ENCODE data around the gene COX19.

The COX19 gene

DNA sequence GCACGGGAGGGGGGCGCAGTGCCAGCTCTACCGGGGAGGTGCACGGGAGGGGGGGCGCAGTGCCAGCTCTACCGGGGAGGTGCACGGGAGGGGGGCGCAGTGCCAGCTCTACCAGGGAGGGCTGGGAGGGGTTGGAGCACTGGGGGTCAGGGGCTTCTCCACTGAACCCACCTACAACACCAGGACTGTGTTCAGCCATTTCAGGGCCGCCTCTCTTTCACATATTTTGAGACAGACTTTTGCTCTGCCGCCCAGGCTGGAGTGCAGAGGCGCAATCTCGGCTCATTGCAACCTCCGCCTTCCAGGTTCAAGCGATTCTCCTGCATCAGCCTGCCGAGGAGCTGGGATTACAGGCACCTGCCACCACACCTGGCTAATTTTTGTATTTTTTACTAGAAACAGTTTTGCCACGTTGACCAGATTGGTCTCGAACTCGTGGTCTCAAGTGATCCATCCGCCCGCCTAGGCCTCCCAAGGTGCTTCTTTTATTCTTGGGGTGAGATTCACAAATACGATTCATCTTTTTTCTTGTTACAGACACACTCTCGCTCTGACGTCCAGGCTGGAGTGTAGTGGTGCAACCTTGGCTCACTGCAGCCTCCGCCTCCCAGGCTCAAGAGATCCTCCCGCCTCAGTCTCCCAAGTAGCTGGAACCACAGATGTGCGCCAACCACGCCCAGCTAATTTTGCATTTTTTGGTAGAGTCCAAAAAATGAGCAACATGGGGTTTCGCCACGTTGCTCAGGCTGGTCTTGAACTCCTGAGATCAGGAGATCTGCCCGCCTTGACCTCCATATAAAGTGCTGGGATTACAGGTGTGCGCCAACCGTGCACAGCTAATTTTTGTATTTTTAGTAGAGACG is 57.9 kb downstream of the COX19 start:
- Histone ChIP-seq H3K9me3 (replicated peaks in 1 of 11) (peaks cover 0 to 10% (median 0%) of the 10 kb centered on the region in 11 experiments; a peak in 1 of 22 replicates), H3K36me3 (peaks cover 0 to 65% (median 28%) of the 10 kb centered on the region in 11 experiments; a peak in 17 of 22 replicates), H4K20me1 (peaks cover 0 to 37% (median 13%) of the 10 kb centered on the region in 11 experiments; a peak in 12 of 22 replicates), H3K4me2 (peak overlapping the region in 2 of 11 experiments; percentile 46 to 70; a peak in 4 of 22 replicates), H3K4me1 (peaks cover 52 to 92% (median 82%) of the 10 kb centered on the region in 10 experiments), H3K9ac (no peak overlapping the region), H3K27me3 (no peaks in the 10 kb centered on the region), H3K4me3 (no peak overlapping the region), H3K27ac (no peak overlapping the region)
- no peak for TF ChIP-seq Cebpa-rat (IDR thresholded peaks at IDR 0.05)

GRCh38 chr7:916291-916941 is 58.9 kb downstream of the COX19 start:
- peaks cover 41 to 90% (median 76%) of the 10 kb centered on the region in 10 experiments for H3K4me1 ChIP-seq
- no peak for TF ChIP-seq Cebpa-rat (IDR thresholded peaks at IDR 0.05)
- peak overlapping the region; percentile 6 to 39 (median 25); a peak in 8 of 22 replicates for H3K4me2 ChIP-seq

More at GRCh38 chr7:916291-916941, 58.9 kb downstream of the COX19 start:
- Histone ChIP-seq H3K27me3 (no peaks in the 10 kb centered on the region), H4K20me1 (peaks cover 0 to 45% (median 13%) of the 10 kb centered on the region in 11 experiments; a peak in 12 of 22 replicates), H3K27ac (no peak overlapping the region), H3K4me3 (no peak overlapping the region), H3K9me3 (replicated peaks in 1 of 11) (peaks cover 0 to 10% (median 0%) of the 10 kb centered on the region in 11 experiments; a peak in 1 of 22 replicates), H3K36me3 (peaks cover 0 to 67% (median 28%) of the 10 kb centered on the region in 11 experiments; a peak in 17 of 22 replicates), H3K9ac (0 out of 22 replicates have a peak overlapping the region, but pooled peaks of 1 of the 11 experiments have one; percentile 6)
